ENCODE data around the gene KCNJ2.

Gene KCNJ2

DNA sequence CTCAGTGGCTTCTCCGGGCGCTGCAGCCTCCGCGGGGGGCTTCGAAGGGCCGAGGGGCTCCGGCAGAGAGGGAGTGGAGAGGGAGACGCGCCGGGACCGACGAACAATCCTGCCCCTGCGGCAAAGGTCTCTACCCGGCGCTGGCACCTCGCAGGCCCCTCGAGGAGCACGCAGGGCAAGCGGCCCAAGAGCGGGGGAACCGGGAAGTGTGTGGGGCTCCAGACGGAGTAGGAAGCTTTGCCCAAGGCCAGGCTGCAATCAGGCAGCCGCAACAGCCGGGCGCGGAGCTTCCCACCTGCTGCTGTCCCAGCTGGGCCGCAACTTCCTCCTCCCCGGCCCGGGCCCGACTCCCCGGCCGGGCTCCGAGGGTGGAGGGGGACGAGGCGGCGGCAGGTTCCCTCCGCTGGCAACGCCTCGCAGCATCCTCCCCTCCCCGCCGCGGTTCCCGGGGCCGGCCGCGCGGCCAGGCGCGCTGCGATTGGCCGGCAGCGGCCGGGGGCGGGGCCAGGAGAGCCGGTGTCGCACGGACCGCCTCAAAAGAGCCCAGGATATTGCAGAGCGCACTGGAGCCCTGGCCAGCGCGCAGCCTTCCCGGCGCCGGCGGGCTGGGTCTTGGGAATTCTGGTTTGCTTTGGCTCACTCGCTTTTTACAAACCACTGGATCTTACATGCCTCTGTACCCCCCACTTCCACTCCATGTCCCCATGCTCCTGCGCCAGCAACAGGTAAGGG is at the start of gene KCNJ2:
TSS of gene KCNJ2 (plus strand) at position 556 of the 732 bp plus-strand sequence. CDS start 5,508 bp downstream, outside the sequence.
- peak; percentile 91 for DNase-seq (ENCODE audit: low spot score)
- TF ChIP-seq CTCF (IDR thresholded peaks at IDR 0.05; ENCODE audit: extremely low read depth, missing control alignments) = no peak

DNA sequence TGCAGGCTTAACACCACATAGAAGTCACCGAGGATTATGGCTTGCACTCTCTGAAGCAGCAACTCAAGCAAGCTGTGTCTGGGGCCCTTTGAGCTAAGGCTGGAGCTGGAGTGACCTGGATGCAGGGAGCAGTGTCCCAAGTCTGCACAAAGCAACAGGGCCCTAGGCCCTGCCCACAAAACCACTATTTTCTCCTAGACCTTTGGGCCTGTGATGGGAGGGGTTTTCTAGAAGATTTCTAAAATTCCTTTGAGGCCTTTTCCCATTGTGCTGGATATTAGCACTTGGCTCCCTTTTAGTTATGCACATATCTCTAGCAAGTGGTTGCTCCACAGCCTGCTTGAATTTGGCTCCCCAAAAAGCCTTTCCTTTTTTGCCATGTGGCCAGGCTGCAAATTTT is 49.8 kb upstream of the KCNJ2 start:
- no peak for TF ChIP-seq CTCF (IDR thresholded peaks at IDR 0.05; ENCODE audit: extremely low read depth, missing control alignments)
- no peak for DNase-seq (ENCODE audit: low spot score)

DNA sequence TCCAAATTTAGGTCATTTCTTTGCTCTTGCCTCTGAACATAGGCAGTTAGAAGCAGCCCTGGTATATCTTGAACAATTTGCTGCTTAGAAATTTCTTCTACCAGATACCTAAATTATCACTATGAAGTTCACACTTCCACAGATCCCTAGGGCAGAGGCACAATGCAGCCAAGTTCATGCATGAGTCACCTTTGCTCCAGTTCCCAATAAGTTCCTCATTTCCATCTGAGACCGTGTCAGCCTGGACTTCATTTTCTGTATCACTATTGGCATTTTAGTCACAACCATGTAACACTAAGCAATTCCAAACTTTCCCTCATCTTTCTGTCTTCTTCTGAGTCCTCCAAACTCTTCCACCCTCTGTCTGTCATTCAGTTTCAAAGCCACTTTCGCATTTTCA is 49.3 kb upstream of the KCNJ2 start:
- no peak for DNase-seq (ENCODE audit: low spot score)

GRCh38 chr17:70120425-70120824 is 48.9 kb upstream of the KCNJ2 start:
- no peak for DNase-seq (ENCODE audit: low spot score)
- no peak for TF ChIP-seq CTCF (IDR thresholded peaks at IDR 0.05; ENCODE audit: extremely low read depth, missing control alignments)

More for the DNA sequence above, 49.3 kb upstream of the KCNJ2 start:
- TF ChIP-seq CTCF (IDR thresholded peaks at IDR 0.05; ENCODE audit: extremely low read depth, missing control alignments) = no peak

- DNase-seq (ENCODE audit: low spot score) = no peak
- no peak for TF ChIP-seq CTCF (IDR thresholded peaks at IDR 0.05; ENCODE audit: extremely low read depth, missing control alignments)
These were observed 48.2 kb upstream of the KCNJ2 start for GRCh38 chr17:70121126-70121525.

GRCh38 chr17:70123193-70123592 is 46.1 kb upstream of the KCNJ2 start:
- no peak for TF ChIP-seq CTCF (IDR thresholded peaks at IDR 0.05; ENCODE audit: extremely low read depth, missing control alignments)
- no peak for DNase-seq (ENCODE audit: low spot score)

- DNase-seq (ENCODE audit: low spot score) = no peak
- no peak for TF ChIP-seq CTCF (IDR thresholded peaks at IDR 0.05; ENCODE audit: extremely low read depth, missing control alignments)
These were observed 44.6 kb upstream of the KCNJ2 start for GRCh38 chr17:70124723-70125122.

All from GM20000 (cell line).